Breast epithelium (tissue), 3 donors: ENCODE measurements around the gene TMOD3.

Experiments used
- POLR2A ChIP-seq: fragments of 450-650 bp; IDR thresholded peaks from one replicate; pipeline ENCODE4 v1.6.1; 2016; ENCODE audit warnings: antibody characterized with exemption, mild to moderate bottlenecking, moderate library complexity
- POLR2AphosphoS5 ChIP-seq, 3 donors: sonication (generic); formaldehyde crosslinking; IDR thresholded peaks; one replicate each; pipeline ENCODE4 v1.6.1; 2017; ENCODE audit warnings: antibody characterized with exemption in 3 of 3
- TF ChIP-seq, protein P1 (sequence below), 3 donors: fragments of 450-650 bp; IDR thresholded peaks; one replicate each; pipeline ENCODE4 v1.5.1; 2016 to 2017; ENCODE audit warnings: antibody characterized with exemption in 3 of 3, mild to moderate bottlenecking in 3 of 3, moderate library complexity in 3 of 3

DNA sequence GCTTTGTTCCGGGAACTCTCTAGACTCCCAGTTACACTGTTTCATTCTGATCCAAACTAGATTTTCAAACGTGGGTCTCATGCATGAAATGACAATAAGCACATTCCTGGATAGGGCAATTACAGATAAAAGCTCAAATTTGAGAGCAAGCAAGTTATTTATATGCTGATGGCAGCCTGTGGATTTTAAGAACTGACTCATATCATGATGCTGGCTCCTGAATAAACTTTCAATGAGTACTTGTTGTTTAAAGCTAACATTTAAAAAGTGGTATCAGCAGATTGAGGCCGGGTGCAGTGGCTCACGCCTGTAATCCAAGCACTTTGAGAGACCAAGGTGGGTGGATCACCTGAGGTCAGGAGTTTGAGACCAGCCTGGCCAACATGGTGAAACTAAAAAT, 75.5 kb downstream of the TMOD3 start:
- TF ChIP-seq, protein P1, sequence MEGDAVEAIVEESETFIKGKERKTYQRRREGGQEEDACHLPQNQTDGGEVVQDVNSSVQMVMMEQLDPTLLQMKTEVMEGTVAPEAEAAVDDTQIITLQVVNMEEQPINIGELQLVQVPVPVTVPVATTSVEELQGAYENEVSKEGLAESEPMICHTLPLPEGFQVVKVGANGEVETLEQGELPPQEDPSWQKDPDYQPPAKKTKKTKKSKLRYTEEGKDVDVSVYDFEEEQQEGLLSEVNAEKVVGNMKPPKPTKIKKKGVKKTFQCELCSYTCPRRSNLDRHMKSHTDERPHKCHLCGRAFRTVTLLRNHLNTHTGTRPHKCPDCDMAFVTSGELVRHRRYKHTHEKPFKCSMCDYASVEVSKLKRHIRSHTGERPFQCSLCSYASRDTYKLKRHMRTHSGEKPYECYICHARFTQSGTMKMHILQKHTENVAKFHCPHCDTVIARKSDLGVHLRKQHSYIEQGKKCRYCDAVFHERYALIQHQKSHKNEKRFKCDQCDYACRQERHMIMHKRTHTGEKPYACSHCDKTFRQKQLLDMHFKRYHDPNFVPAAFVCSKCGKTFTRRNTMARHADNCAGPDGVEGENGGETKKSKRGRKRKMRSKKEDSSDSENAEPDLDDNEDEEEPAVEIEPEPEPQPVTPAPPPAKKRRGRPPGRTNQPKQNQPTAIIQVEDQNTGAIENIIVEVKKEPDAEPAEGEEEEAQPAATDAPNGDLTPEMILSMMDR (IDR thresholded peaks at IDR 0.05), result no peak
- no peak for TF ChIP-seq POLR2AphosphoS5 (IDR thresholded peaks at IDR 0.05)
- TF ChIP-seq POLR2A, result no peak
